ENCODE data around the gene ERP44. TPM values are rescaled to one million over a fixed set of nuclear protein-coding genes. Genes with fewer than 3 reads are reported as not detected.
"Not testable (repeated sequence)": the region's sequence is repeated elsewhere in the genome, so short reads cannot be mapped to it uniquely, and the experiment has no call there.

ERP44 gene
- 10 to 100 TPM; 33.7 to 45.6 (median 40.4) TPM for polyA plus RNA-seq (ENCODE audit: insufficient read length in 4 of 4)

DNA sequence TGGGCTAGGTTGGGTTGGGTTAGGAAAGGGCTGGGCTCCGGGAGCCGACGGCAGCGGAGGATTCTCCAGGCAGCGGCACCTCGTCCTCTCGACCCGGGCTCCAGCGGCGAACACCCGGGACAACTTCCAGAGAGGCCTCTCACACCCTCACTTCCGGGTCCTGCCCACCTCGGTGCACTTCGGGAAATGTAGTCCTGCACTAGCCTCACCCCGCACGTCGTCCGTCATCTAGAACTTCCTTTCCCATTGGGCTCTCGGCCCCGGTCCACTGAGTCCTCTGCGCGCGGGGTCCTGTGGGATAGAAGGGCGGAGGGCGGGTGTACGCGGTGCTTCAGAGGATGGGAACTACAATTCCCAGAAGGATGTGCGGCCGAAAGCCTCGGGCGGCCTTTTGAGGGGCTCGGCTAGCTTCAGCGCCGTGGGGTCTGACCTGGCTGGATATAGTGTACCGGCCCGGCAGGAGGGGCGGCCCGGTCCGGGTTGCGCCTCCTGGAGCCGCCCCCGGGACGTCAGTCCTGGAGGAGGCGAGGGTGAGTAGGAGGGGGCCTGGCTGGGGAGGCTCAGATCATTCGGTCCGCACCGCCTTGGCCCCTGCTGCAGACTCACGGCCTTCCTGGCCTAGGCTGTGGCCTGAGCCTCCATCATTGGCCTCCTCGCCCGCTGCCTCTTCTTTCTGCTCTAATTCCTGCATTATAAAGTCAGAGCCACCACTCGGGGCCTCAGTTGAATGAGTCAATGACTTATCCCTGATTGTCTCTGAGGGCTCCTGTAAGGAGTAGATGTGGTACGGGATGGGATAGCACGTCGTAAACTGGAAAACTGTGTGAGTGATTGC is at the start of gene ERP44, which contains the start of gene INVS:
TSS of gene ERP44 (minus strand) at position 114 of the 835 bp plus-strand sequence. CDS start 160 bp downstream, outside the sequence.
TSS of gene INVS (plus strand) at position 357 of the 835 bp plus-strand sequence. CDS start 5,279 bp downstream, outside the sequence.
- DNase-seq (ENCODE audit: low read depth in 4 of 4, low spot score in 3 of 4) = peak; percentile 97 to 98 (median 98)

DNA sequence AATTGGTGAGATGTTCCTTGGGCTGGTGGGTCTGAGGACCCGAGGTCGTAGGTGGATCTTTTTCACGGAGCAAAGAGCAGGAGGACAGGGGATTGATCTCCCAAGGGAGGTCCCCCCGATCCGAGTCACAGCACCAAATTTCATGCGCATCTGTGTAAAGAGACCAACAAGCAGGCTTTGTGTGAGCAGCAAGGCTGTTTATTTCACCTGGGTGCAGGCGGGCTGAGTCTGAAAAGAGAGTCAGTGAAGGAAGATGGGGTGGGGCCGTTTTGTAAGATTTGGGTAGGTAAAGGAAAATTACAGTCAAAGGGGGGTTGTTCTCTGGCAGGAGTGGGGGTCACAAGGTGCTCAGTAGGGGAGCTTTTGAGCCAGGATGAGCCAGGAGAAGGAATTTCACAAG is 47.2 kb upstream of the ERP44 start:
- not testable (repeated sequence) for DNase-seq (ENCODE audit: low read depth in 4 of 4, low spot score in 3 of 4)

DNA sequence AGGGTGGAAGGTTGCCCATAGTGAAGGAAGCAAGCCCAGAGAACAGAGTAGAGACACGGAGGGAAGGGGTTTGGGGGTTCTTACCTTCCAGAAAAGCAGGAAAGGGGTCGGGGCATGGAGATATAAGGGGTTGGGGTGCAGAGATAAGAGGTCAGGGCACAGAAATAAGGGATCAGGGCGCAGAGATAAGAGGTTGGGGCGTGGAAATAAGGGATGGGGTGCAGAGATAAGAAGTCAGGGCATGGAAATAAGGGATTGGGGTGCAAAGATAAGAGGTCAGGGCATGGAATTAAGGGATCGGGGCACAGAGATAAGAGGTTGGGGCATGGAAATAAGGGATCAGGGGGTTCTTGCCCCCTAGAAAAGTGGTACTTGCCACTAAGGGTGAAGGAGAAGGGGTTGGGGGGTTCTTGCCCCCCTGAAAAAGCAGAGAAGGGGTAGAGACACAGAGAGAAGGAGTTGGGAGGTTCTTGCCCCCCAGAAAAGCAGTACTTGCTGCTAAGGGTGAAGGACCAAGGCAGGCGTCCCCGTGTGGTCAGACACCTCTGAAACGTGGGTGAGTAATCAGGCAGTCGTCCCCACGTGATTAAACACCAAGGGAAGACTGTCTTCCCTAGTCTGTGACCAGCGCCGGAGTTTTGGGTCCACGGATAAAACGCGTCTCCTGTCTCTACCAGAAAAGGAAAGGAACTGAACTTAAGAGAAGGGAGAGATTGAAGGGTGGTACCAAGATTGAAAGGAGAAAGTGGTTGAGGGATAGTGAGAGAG is 46.6 kb upstream of the ERP44 start:
- DNase-seq (ENCODE audit: low read depth in 4 of 4, low spot score in 3 of 4) = not testable (repeated sequence)

DNA sequence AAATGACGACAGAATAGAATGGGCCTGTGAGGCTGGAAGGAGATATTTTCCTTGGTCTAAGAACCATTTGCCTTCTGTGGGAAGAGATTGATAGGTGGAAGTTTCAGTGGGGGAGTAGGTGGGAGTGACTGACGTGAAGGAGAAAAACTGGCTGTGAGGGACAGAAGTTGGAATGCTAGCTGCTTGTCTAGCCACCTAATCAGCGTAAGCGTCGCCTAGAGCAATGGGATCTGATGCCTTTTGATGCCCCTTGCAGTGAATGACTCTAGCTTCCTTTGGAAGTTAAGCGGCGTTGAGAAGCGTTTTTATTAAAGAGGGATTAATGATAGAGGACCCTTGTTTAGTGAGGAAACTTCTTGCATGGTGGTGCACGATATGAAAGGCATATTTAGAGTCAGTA is 43.1 kb upstream of the ERP44 start:
- not testable (repeated sequence) for DNase-seq (ENCODE audit: low read depth in 4 of 4, low spot score in 3 of 4)

DNA sequence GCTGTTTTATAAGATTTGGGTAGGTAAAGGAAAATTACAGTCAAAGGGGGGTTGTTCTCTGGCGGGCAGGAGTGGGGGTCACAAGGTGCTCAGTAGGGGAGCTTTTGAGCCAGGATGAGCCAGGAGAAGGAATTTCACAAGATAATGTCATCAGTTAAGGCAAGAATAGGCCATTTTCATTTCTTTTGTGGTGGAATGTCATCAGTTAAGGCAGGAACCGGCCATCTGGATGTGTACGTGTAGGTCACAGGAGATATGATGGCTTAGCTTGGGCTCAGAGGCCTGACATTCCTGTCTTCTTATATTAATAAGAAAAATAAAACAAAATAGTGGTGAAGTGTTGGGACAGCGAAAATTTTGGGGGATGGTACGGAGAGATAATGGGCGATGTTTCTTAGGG is 41.5 kb upstream of the ERP44 start:
- not testable (repeated sequence) for DNase-seq (ENCODE audit: low read depth in 4 of 4, low spot score in 3 of 4)

DNA sequence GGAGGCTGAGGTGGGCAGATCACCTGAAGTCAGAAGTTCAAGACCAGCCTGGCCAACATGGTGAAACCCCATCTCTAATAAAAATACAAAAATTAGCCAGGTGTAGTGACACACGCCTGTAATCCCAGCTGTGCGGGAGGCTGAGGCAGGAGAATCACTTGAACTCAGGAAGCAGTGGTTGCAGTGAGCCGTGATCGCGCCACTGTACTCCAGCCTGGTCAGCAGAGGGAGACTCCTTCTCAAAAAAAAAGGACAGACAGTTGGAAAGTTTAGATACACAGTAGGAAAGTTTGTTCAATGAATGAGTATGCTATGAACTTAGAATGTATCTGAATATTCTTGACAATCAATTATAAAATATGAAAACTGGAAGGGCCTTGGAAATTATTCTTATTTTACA is 38.0 kb upstream of the ERP44 start:
- DNase-seq (ENCODE audit: low read depth in 4 of 4, low spot score in 3 of 4) = not testable (repeated sequence)

DNA sequence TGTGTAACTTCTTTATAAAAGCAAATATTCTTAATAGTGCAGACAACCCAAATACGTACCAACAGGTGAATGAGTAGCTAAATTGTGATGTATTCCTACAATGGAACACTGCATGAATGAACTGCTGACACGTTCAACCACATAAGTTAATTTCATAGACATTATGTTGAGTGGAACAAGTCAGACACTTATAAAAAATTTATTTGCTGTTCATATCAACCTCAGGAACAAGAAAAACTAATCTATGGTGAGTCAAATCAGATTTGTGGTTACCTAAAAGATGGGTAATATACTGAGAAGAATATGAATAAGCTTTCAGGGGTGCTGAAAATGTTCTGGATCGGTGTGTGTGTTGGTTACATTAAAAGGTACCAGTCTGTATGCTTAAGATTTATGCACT is 35.9 kb upstream of the ERP44 start:
- DNase-seq (ENCODE audit: low read depth in 4 of 4, low spot score in 3 of 4) = no peak

DNA sequence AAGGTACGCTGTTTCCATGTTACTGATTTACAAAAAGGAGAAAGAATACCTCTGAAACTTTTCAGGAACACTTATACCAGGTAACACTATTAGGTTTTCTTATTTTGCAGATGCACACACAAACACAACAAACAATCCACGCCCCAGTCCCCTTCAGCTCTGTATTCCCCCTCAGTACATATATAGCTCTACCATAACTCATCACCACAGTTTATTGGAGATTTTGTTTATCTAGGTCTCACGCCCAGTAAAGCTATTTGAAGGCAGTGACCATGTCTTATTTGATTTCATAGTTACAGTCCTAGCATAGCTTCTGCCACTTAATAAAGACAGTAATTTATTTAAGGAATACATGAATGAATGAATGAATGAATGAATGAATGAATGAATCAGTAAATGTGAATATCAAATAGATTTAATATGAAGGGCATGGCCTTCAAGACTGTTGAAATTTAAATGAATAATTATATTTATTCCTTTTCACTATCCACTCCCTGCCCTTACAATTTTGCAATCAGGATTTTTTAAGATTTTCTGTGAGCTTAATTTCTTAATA is 33.2 kb upstream of the ERP44 start:
- no peak for DNase-seq (ENCODE audit: low read depth in 4 of 4, low spot score in 3 of 4)

DNA sequence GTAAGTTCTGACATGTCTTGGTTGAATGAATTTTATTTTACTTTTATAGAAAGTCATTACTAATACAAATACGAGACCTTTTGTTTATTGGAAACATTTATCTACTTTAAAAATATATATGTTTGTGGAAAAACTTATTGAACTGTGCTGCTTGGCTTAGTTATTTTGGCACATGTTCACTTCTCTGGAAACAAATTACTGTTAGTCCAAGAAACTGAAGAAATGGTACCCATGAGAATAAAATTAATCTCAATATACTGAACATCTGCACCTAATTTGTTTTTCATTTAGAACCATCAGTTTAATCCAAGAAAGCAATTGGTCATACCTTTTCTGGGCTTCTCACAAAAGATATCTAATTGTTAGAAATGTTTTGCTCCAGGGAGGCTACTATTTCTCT is 32.4 kb upstream of the ERP44 start:
- no peak for DNase-seq (ENCODE audit: low read depth in 4 of 4, low spot score in 3 of 4)

DNA sequence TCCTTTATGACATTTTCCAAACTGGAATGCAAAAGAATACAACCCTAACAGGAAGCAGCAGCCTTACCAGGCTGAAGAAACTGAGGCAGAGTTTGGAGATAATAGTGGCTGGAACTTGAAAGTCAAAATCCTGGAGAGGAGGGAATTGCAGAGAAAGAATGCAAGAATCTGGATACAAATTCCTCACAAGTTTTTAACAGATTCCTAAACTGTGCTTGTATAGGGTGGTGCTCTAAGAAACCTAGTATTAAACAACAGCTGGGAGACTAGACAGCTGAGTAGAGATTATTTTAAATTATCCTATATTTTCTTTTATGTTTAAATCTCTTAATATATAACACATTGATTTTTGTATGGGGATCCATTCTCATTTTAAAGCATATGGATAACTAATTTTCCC is 31.0 kb upstream of the ERP44 start:
- no peak for DNase-seq (ENCODE audit: low read depth in 4 of 4, low spot score in 3 of 4)

DNA sequence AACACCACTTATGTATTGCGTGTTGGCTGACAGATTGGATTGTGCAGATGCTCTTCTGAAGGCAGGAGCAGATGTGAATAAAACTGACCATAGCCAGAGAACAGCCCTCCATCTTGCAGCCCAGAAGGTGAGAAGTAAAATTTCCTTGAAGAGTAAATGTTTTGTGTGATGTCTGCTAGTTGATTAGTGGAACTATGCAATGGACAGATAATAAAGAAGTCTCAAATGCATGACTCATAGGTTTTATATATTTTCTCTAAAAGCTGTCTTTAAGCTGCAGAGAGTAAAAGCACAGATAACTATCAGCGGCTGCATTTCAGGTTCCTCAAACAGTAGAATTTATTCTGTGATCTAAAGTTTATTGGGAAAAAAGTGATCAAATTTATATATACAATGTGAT is 27.6 kb upstream of the ERP44 start:
- DNase-seq (ENCODE audit: low read depth in 4 of 4, low spot score in 3 of 4) = no peak

DNA sequence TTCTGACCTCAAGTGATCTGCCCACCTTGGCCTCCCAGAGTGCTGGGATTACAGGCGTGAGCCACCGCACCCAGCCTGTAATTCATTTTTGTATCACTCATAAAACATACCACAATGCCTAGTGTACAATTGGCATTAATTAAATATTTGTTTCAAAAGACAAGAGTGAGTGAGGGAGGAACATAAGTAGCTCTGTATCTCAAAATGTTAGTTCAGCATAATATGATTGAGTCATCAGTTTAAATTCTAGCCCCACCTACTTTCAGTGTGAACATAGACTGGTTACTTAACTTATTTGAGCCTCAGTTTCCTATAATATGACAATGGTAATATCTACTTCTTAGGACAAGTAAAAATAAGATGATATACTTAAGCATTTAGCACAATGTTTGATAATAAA is 27.1 kb upstream of the ERP44 start:
- DNase-seq (ENCODE audit: low read depth in 4 of 4, low spot score in 3 of 4) = no peak

DNA sequence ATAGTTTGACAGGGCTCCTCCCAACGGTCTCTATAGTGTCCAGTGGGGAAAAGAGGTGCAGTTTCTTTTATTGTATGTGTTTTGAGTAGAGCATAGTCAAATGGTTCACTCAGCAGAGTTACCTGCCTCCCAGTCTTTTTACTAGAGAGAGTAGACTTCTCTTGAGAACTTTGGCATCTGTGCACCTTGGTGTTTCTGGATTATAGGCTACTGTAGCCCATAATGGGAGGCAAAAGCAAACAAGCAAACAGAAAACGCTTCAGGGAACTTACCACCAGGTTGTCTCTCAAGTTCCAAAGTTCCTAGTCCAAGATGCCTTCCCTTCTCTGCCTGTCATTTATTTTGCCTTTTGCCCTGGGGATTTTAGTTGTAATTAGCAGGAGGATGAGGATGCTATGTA is 26.4 kb upstream of the ERP44 start:
- no peak for DNase-seq (ENCODE audit: low read depth in 4 of 4, low spot score in 3 of 4)

DNA sequence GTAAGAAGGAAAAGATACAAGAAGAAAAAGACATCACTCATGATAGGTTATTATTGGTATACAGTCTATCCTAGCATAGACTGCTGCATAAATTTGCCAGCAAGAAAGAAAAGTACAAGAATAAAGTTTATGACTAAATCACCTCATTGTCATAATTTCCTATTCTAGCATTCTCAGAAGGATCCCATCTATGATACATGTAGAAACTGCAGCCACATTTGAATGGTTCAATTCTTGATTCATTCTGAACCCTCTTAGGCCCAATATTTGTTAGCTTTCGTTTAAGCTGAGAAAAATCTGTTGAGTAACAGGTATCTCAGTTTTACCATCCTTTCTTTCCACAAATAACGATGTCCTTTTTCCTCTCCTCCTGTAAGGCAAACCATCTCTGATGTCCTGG is 21.5 kb upstream of the ERP44 start:
- no peak for DNase-seq (ENCODE audit: low read depth in 4 of 4, low spot score in 3 of 4)

DNA sequence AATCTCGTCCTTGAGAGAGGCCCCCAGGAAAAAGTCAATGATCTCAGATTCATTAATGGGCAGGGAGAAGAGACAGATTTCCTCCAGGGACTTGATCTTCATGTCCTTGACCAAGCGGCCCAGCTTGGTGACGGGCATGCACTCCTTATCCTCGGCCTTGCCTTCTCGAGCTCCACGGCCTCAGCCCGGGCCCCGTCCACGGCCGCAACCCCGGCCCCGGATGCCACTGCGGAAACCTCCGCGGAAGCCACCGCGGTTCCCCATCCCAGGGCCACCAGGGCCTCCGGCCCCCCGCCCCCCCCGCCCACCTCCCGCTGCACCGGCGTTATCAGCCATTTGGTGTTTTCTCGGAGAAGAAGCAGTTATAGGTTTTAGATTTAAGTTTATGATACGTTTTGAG is 18.5 kb upstream of the ERP44 start:
- no peak for DNase-seq (ENCODE audit: low read depth in 4 of 4, low spot score in 3 of 4)

DNA sequence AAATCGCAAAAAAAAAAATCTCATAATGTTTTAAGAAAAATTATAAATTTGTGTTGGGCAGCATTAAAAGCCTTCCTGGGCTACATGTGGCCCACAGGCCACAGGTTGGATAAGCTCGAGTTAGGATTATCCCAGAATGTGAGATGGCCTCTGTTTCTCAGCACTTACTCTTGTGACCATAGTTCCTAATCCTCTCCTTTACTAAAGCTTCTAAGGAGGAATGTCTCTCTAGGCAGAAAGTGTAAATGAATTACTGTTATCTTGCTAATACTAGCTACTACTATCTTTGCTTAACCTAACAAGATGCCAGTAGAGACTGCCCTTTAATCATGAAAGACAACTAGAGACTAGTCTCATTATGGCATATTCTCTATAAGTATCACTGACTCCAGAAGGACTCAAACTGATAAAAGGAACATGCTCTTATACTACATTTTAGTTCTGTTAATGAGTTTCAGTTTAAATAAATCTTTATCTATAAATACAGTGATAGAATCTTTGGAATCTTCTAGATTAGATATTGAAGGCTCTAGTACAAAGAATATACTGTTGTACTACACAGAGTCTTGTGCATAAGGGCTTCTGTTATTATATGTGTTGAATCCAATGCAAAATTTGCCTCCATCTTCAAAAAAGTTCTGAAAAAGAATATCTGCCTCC is 14.0 kb upstream of the ERP44 start:
- DNase-seq (ENCODE audit: low read depth in 4 of 4, low spot score in 3 of 4) = no peak

DNA sequence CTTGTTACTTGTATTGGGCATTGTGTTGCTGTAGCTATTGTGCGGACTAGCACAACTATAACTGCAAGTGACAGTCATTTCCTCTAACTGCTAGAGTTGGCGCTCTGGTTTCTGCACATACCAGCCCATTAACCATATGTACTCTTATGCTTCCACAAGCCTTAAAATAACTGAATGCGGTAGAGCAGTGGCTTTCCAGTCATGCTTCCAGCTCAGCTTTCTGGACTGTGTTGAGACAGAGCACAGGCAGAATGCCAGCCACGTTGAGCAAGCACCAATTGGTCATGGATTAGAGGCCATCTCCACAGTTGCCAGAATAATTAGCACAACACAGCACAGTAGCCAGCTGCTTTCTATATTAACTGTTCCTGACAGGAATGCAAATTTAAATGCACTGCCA is 12.4 kb upstream of the ERP44 start:
- DNase-seq (ENCODE audit: low read depth in 4 of 4, low spot score in 3 of 4) = no peak

DNA sequence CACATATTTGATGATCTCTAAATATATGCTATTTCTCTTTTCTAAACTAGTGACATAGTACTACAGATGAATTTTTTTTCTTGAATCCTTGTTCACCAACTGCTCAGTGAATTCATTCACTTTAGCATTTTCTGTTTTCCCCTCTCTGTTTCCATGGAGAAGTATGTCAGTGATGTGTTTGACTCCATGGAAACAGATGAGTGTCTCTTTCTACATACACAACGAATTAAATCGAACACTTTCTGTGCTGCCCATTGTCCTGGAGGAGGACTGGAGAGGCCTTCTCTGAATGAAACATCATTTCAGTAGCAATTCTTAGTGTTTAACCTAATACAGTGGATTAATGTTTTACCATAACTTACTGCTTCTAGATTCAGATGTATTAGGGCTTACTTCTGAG is 9.8 kb upstream of the ERP44 start:
- DNase-seq (ENCODE audit: low read depth in 4 of 4, low spot score in 3 of 4) = no peak

DNA sequence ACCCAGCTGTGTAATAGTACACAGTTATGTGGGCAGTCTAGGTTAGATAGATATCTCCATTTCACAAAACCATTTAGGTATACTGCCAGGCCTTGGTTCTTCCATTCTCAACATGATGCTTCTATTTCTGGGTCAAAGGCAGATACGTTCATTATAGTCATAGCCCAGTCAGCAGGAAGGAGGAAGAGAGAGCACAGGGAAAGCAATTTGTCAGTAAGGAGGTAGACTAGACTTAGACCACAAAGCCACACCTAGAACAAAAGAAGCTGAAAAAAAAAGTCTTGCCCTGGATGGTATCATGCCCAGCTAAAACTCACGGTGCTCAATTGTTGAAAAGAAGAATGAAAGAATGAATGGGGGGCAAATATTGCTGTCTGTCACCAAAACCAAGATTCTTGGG is 7.8 kb upstream of the ERP44 start:
- no peak for DNase-seq (ENCODE audit: low read depth in 4 of 4, low spot score in 3 of 4)

DNA sequence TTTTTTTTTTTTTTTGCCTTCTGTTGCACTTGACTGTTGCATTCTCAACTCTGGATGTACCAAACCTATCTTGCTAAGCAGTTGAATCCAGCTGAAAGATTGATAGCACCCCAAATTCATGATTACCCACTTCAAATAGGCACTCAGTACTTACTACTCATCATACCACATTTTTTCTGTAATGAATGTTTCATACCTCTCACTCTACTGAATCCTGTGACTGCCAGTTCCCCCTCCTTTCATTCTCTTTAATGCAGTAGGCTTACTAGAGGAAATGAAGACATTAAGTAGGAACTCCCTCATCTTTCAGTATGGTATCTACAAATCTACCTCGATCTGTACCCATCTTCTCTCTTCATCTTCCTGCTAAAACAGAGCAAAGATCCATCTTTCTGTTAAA is 7.1 kb upstream of the ERP44 start:
- DNase-seq (ENCODE audit: low read depth in 4 of 4, low spot score in 3 of 4) = no peak

DNA sequence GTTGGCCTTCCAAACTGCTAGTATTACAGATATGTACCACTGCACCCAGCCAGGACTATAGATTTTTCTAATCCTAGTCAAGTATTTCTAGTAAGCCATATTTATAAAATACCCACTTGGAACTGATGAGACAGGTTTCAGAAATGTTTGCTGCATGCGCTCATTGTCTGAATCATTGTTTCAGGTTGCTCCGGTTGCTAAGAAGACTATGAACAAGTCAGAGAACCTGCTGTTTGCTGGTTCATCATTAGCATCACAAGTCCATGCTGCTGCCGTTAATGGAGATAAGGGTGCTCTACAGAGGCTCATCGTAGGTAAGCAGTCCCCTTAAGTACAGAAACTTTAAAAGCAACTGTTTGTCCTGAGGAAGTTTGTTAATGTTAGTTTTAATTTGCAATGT is 5.5 kb upstream of the ERP44 start:
- DNase-seq (ENCODE audit: low read depth in 4 of 4, low spot score in 3 of 4) = no peak

All from left renal pelvis (tissue), 4 donors.